HEK293T (cell line): Measurements from ENCODE around the gene IGF2.

ENCODE experiments used
- CTCF ChIA-PET: fragments of 350-600 bp; formaldehyde crosslinking; extraction: SDS; loops from one replicate; lab custom pipeline; 2021; ENCODE audit warnings: antibody characterized with exemption, inconsistent platforms; lab: Yijun Ruan, JAX
- POLR2A ChIA-PET: fragments of 350-600 bp; formaldehyde crosslinking; extraction: SDS; loops from one replicate; lab custom pipeline; 2020; ENCODE audit warnings: antibody characterized with exemption, inconsistent platforms; lab: Yijun Ruan, JAX
- DNase-seq: peaks from one replicate; pipeline ENCODE4 v3.0.0; 2012; ENCODE audit warnings: mixed read lengths; ENCODE audit errors: extremely low spot score
- ARNT ChIP-seq: fragments of 450-650 bp; IDR thresholded peaks from 2 replicates; pipeline ENCODE4 v1.6.1; 2017; ENCODE audit warnings: mild to moderate bottlenecking
- BHLHE40 ChIP-seq: fragments of 450-650 bp; IDR thresholded peaks from 2 replicates; pipeline ENCODE4 v1.6.1; 2016; ENCODE audit warnings: mild to moderate bottlenecking, moderate library complexity, borderline replicate concordance
- CTBP1 ChIP-seq: fragments of 450-650 bp; IDR thresholded peaks from 2 replicates; pipeline ENCODE4 v1.6.1; 2016; ENCODE audit warnings: borderline replicate concordance
- ELF4 ChIP-seq: fragments of 450-650 bp; IDR thresholded peaks from 2 replicates; pipeline ENCODE4 v1.6.1; 2017; ENCODE audit warnings: antibody characterized with exemption
- FOXA1 ChIP-seq: fragments of 450-650 bp; IDR thresholded peaks from 2 replicates; pipeline ENCODE4 v1.6.1; 2016; ENCODE audit warnings: mild to moderate bottlenecking
- FOXK2 ChIP-seq: fragments of 450-650 bp; IDR thresholded peaks from 2 replicates; pipeline ENCODE4 v1.6.1; 2016; ENCODE audit warnings: mild to moderate bottlenecking
- FOXM1 ChIP-seq: fragments of 450-650 bp; IDR thresholded peaks from 2 replicates; pipeline ENCODE4 v1.6.1; 2017; ENCODE audit warnings: mild to moderate bottlenecking, borderline replicate concordance
- HDGF ChIP-seq: fragments of 450-650 bp; IDR thresholded peaks from 2 replicates; pipeline ENCODE4 v1.6.1; 2017; ENCODE audit warnings: antibody characterized with exemption, borderline replicate concordance
- L3MBTL2 ChIP-seq: fragments of 450-650 bp; conservative IDR thresholded peaks from 2 replicates; pipeline ENCODE4 v1.6.1; 2016; ENCODE audit warnings: mild to moderate bottlenecking
- LEF1 ChIP-seq: fragments of 450-650 bp; IDR thresholded peaks from 2 replicates; pipeline ENCODE4 v1.6.1; 2017; ENCODE audit warnings: mild to moderate bottlenecking, borderline replicate concordance
- NFRKB ChIP-seq: fragments of 450-650 bp; IDR thresholded peaks from 2 replicates; pipeline ENCODE4 v1.6.1; 2016; ENCODE audit warnings: mild to moderate bottlenecking, moderate library complexity
- SP1 ChIP-seq: fragments of 450-650 bp; IDR thresholded peaks from 2 replicates; pipeline ENCODE4 v1.6.1; 2017
- SUZ12 ChIP-seq: fragments of 450-650 bp; IDR thresholded peaks from 2 replicates; pipeline ENCODE4 v1.6.1; 2016; ENCODE audit warnings: mild to moderate bottlenecking
- TARDBP ChIP-seq: fragments of 450-650 bp; IDR thresholded peaks from 2 replicates; pipeline ENCODE4 v1.6.1; 2016
- ZNF384 ChIP-seq: fragments of 450-650 bp; IDR thresholded peaks from 2 replicates; pipeline ENCODE4 v1.6.1; 2016
- TF ChIP-seq, protein P1 (sequence below): fragments of 450-650 bp; IDR thresholded peaks from 2 replicates; pipeline ENCODE4 v1.6.1; 2016

IGF2 gene

DNA sequence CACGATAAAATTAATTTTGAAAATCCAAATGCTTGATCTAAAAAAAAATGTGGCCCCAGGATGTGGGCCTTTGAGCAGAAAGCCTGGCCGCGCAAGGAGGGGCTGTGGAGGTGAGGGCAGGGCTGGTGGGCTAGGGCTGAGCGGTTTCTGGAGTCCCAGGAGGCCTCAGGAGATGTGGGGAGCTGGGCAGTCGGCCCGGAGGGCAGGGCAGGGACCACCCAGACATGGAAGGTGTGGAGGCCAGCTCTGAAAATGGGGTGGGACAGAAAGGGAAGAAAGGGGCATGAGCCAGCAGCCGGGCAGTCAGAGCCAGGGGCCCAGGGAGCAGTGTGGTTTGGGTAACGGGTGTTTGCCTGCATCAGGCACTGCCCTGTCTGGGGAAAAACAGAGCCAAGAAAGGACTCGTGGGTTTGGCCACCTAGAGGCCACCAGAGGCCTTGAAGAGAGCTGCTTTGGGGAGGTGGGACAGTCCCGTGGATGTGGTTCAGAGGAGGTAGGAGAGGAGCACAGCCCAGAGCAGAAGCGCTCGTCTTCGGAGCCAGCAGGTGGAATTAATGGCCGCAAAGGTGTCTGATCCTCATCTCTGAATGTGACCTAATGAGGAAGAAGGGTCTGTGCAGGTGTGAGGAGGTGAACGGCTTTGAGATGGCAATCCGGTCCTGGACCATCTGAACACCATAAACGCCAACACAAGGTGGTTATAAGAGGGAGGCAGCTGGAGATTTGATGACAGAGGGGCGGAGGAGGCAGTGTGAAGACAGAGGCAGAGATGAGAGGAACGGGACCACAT is 50.2 kb downstream of the IGF2 start:
- DNase-seq: peak; percentile 43
- ChIA-PET POLR2A (no interaction called here), CTCF (interaction anchor here (1.1 to 1.9 kb wide), 2 partner anchors 62 to 124 kb away, joined by 3 to 7 read pairs; no protein-coding TSS in a partner anchor)
- no peak for TF ChIP-seq FOXM1
- TF ChIP-seq FOXA1: no peak
- TF ChIP-seq, protein P1, sequence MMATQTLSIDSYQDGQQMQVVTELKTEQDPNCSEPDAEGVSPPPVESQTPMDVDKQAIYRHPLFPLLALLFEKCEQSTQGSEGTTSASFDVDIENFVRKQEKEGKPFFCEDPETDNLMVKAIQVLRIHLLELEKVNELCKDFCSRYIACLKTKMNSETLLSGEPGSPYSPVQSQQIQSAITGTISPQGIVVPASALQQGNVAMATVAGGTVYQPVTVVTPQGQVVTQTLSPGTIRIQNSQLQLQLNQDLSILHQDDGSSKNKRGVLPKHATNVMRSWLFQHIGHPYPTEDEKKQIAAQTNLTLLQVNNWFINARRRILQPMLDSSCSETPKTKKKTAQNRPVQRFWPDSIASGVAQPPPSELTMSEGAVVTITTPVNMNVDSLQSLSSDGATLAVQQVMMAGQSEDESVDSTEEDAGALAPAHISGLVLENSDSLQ: no peak
- no peak for TF ChIP-seq NFRKB
- no peak for TF ChIP-seq SUZ12
- TF ChIP-seq SP1: no peak
- TF ChIP-seq L3MBTL2: no peak
- TF ChIP-seq BHLHE40: no peak
- TF ChIP-seq TARDBP: no peak
- TF ChIP-seq ARNT: no peak

DNA sequence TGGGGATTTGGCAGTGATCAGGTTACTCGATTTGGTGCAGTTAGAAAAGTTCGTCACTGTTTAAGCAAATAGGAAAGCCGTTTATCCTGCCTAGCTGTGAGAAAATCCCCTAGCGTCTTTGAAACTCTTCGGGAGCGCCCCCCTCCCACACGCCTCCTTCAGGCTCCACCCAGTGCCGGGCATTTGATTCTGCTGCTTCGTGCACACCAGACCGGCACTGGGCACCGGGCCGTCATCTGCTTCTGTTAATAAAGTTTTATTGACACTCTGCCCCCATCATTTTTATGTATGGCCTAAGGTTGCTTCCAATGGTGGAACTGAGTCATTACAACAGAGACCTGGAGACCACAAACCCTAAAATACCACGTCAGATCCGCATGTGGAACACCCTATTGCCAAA is 50.9 kb downstream of the IGF2 start:
- CTCF ChIA-PET: interaction anchor here (1.1 kb wide), 1 partner anchor 123 kb away, joined by 3 read pairs; no protein-coding TSS in a partner anchor
- POLR2A ChIA-PET: no interaction called here
- TF ChIP-seq ARNT (no peak), HDGF (no peak), SUZ12 (no peak), SP1 (no peak), BHLHE40 (no peak), FOXM1 (no peak), ELF4 (no peak), FOXA1 (no peak), CTBP1 (no peak)
- TF ChIP-seq, protein P1: no peak
- no peak for DNase-seq

DNA sequence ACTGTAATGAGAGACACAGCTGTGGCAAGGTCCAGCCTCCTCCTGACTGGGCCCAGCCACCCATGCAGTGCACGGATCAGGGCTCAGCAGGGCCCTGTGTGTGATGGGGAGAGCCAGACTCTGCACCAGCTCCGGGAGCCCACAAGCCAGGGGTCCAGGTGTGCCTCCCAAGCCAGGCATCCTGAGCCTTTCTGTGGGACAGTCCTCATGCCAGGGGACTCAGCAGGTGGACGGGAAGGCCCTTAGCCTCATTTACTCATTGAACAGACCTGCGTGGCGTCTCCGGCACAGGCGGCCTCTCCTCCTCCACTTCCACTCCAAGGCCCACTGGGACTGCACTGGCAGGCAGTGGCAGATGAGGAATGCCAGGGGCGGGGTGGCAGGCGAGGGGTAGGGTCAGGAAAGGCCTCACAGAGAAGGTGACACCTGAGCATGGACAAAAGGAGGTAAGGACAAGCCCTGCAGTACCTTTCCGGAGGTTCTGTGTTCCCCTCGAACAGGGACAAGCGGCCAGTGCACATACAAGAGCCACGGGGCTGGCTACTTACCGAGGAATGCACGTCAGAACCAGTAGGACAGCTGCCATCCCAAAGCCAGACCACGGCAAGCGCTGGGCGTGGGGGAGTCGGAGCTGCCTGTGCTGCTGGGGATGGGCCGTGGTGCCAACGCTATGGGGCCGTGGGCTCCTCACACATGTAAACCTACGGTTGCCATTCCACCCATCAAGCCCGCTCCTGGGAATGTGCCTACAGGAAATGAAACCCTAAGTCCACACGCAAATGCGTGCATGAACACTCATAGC is 52.7 kb downstream of the IGF2 start:
- CTCF ChIA-PET: no interaction called here
- no peak for TF ChIP-seq FOXK2
- TF ChIP-seq ARNT: no peak
- no peak for TF ChIP-seq TARDBP
- TF ChIP-seq, protein P1: no peak
- no peak for DNase-seq
- POLR2A ChIA-PET: no interaction called here

DNA sequence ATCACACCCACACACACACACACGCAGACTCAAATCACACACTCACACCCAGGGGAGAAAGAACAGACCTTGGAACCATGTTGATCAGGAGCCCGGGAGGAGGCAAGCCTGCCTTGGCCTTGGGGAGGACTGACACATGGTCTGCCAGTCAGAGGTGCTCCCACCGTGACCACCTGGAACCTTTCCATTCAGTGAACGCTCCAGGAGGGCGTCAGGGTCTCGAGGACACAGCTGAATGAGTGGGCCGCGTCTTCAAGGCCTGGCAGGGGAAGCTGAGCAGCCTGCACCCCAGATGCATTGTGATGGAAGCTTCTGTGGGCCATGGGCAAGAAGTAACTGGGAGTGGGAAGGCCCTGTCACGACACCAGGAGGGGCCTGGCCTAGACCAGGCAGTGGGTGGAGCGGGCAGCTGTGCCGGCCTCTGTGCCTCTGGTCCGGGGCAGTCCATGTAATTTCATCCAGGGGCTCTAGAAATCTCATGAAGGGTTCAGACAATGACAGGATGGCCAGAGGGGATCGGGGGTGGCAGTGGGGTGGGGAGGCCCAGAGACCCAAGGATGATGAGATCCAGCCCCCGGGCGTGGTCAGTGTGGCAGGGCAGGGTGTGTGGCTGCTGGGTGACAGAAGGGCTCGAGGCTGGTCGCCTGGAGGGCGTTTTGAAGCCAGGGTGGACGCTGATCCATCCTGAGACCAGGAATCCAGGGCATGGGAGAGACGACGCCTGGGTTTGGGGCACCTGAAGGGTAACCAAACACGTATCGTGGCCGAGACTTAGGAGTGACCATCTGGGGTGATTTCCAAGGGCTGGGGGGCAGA is 53.7 kb downstream of the IGF2 start:
- no peak for DNase-seq
- no peak for TF ChIP-seq ZNF384
- TF ChIP-seq LEF1: no peak
- no peak for TF ChIP-seq ARNT
- CTCF ChIA-PET: no interaction called here
- POLR2A ChIA-PET: no interaction called here

DNA sequence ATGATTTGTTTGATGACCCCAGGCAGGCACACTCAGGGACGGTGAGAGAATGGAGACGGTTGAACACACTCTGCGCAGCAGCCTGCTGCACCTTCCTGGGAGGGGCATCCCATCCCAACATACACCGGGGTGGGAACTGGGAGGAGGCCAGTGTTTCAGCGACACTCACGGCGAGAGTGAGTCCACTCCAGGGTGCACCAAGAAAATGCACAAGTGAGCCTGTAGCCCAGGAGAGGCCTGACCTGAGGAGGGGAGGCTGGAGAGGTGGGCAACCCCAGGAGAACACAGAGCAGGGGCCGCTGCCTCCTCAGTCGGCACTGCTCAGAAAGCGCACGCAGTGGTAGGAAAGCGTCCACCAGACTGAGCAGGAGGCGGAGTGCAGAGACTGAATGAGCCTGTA is 54.5 kb downstream of the IGF2 start:
- DNase-seq: no peak
- POLR2A ChIA-PET: no interaction called here
- TF ChIP-seq SUZ12 (no peak), LEF1 (no peak), TARDBP (no peak), HDGF (no peak), SP1 (no peak), BHLHE40 (no peak), ELF4 (no peak), ZNF384 (no peak), FOXK2 (no peak), CTBP1 (no peak), NFRKB (no peak)
- TF ChIP-seq, protein P1: no peak
- CTCF ChIA-PET: no interaction called here
